Mucosa of gallbladder (tissue), 1 donor: ENCODE results near the gene FXYD2. TPM values are rescaled to one million over a fixed set of nuclear protein-coding genes. Genes with fewer than 3 reads are reported as not detected.

ENCODE experiments used
- DNase-seq: peaks from one replicate; pipeline ENCODE4 v3.0.0-alpha.2; 2020; ENCODE audit warnings: low spot score
- total RNA-seq: library from RNA; stranded (reverse); gene quantifications from one replicate; pipeline ENCODE4 v1.2.1, GENCODE V29; 2021
- donor health status: DM: no; HTN: no; CAD: no.

The FXYD2 gene
- total RNA-seq, 1 donor from 2014 or later: 1,539 TPM

DNA sequence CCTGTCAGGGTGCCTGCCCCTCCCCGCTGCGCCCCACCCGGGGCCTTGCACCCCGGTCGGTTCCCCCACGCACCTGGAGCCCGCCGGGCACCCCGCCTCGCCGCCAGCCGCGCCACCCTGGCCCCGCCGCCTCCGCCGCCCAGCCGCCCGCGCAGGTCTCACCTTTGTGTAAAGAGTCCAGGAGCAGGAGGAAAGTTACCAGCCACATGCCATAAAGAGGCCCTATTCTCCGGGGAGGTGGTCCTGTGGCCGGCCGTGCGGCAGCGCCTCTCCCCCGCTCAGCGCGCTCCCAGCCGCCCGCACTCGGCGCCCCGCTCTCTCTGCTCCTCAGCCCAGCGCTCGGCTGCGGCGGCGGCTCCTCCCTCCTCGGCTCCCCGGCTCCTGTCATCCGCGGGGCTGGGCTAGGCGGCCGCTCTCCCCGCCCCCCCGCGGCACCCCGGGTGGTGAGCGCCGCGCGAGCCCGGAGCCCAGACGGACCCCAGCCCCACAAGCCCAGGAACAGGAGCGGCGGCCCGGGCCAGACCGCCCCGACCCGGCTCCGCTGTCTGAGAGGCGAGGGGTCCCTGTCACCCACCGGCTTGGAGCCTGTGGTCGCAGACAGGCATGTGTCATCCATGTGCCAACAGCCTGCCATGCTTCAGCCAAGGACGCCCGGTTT is 27.5 kb downstream of the FXYD2 start, which contains the start of gene DSCAML1:
DSCAML1 (minus strand) TSS at position 345 of the 658 bp plus-strand sequence; CDS start at position 208, 137 bp downstream.
- DNase-seq: no peak

GRCh38 chr11:117796456-117796871 is 28.1 kb downstream of the FXYD2 start:
- no peak for DNase-seq

DNA sequence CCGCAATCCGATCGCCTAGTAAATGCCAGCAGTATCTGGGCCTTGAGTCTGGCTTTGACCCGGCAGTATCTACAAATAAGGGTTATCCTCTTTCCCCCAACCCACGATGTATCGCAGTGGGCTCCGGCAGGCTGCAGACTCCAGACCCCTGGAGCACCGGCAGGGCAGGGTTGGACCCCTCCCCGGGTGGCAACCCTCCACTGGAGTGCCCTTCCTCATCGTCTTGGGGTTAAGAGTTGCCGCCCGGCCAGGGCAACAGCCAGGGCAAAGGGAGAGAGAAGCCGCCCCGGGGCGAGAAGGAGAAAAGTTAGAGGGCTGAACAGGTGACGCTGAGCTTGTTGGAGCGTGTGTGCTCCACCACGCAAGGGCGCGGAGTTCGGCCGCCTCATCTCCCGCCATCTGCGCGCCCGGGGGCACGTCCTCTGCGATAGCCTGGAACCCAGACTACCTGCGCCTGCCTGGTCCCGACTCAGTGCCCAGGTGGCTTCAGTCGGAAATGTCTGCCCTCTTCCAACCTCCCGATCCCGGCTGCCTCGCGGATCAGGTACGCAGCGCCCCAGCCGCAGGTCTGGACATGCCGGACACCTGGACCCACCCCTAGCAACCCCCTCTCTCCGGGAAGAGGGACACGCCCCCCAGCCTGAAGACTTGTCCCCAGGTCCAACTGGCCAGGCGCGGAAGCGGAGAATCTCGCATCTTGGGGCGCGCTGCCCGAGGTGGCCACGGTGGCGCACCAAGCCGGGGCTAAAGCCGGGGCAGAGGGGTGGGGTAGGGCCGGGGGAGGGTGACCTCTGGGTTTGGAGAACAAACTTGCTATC is 28.7 kb downstream of the FXYD2 start:
- DNase-seq: no peak

DNA sequence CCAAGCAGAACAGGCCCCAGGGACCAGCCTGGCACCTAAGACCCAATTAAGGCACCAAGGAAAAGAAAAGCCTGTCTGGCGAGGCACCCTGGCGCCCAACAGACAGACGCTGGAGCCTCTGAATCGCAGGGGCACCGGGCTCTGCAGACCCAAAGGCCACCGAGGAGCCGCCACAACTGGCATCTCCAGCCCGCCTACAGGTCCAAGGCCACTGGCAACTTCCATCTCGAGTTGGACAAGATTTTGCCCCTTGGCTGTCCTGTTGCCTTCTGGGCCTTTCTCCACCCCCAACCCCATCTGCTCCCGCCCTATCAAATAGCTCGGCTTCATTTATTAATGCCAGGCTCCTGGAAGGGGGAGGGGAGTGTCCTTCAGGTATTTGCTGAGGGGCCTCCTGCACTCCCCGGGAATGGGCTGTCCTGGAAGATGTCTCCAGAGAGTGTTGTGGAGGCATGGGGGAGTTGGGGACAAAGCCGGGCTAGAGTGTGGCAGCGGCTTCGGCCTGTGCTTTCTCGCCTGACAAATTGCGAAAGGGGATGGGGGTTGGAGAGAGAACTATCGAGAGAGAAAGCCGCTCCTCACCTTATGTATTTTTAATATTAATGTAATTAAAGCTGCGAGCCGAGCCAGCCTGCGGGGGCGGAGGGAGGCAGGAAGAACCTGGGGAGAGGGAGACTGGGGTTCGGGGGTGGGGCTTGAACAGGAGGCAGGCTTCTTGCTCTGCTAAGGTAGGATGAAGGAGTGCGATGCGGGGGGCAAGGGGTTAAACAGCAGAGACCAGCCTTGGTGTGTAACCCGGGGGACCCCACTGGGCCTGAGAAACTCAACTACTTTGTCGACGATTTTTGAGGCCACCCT is 29.5 kb downstream of the FXYD2 start:
- no peak for DNase-seq

GRCh38 chr11:117794135-117794534 is 30.4 kb downstream of the FXYD2 start:
- no peak for DNase-seq

GRCh38 chr11:117793583-117793982 is 31.0 kb downstream of the FXYD2 start:
- DNase-seq: no peak

DNA sequence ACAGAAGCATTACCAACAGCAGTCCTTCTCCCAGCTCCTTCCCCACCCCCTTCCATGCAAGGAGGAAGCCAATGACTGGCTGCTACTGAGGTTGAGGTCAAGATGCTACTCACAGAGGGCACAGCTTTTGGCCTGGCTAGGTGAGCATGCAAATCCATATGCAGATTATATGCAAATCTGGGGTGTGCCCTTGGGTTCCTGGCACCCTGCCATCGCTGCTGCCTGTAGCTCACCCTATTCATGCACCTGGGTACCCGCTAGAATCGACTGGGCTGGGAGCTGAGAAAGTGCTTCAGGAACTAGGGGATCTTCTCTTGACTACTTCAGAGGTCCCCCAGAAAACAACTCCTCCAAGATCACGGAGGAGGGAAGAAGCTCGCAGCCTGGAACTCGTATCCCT is 31.6 kb downstream of the FXYD2 start:
- DNase-seq: no peak

GRCh38 chr11:117792241-117792640 is 32.3 kb downstream of the FXYD2 start:
- DNase-seq: no peak

GRCh38 chr11:117790279-117790678 is 34.3 kb downstream of the FXYD2 start:
- no peak for DNase-seq

DNA sequence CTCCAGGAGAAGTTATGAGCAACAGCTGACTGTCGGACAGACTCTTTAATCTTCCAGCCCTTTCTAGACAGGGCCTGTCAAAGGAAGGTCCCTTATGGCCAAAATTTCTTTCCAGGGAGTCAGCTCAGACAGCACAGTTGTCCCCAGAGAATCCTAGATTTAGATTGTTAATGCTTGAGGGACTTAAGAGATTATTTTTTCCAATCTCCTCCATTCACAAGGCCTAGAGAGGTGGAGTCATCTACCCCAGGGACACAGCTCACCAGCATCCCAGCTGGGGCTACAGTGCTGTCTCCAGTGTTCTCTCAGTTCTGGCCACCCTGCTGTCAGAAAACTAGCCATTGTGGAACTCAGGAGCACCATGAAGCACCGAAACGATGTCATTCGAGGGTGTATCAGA is 35.3 kb downstream of the FXYD2 start:
- DNase-seq: no peak

DNA sequence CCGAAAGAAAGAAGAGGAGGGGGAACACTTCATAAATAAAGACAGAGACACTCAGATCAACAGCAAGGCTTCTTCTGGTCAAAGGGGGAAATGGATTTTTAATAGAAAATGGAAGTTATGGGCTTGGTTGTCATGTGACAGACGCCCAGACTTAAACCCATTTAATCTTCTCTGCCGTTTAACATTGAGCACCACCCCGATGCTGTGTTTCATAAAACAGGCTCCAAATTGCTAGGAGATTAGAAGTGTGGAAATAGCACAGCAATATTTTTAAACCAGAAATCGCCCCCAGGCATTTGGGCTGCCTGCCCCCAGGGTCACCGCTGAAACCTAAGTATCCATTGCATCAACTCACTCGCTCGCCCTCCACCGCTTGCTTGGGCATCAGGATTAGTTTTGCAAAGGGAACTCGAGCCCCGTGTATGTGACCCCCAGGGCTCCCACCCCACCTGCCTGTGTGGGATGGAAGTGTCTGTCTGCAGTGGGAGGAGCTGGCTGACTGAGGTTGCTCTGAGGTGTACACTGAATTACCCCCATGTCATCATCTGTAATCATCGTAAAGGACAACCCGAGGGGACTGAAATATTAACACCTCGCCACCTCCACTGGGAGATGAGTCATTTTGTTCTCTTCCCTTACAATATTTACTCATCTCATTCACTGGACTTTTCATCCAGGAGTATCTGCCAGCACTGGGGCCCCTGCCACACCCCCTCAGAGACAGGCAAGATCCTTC is 38.2 kb downstream of the FXYD2 start:
- no peak for DNase-seq

GRCh38 chr11:117782101-117782500 is 42.4 kb downstream of the FXYD2 start:
- DNase-seq: no peak

DNA sequence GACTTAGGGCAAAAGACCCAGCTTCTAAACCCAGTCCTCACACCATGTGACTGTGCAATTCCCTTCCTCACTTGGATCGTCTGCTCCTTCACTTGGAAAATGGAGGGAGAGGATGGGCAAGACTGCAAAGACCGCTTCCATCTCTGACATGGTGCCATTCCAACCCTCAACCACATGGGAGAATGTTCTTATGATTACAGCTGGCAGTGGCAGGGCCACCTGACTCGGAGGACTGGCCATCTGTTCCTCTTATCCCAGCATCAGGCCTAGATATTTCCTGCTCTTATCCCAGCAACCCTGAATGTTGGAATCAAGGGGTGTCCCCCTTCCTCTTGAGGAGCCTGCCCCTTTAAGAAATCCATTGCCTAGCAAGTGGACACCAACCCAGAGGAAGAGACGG is 42.9 kb downstream of the FXYD2 start:
- no peak for DNase-seq

DNA sequence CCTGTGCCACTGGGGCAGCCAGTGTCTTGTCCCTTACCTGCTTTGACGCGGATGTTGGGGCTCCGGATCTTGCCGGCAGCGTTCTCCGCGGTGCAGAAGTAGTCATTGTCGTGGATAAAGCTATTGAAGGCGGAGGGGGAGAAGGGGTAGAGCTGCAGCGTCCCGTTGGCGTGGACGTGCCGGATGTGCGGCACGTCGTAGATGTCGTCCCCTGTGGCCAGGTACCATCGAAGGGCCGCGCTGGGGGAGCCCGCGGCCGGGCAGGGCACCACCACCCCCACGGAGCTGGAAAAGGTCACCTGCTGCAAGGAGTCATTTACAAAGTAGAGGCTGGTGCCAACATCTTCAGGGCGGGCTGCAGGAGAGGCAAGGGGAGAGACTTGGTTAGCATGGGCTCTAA is 44.1 kb downstream of the FXYD2 start:
- no peak for DNase-seq

- no peak for DNase-seq
These were observed 50.0 kb downstream of the FXYD2 start for GRCh38 chr11:117774553-117774952.

DNA sequence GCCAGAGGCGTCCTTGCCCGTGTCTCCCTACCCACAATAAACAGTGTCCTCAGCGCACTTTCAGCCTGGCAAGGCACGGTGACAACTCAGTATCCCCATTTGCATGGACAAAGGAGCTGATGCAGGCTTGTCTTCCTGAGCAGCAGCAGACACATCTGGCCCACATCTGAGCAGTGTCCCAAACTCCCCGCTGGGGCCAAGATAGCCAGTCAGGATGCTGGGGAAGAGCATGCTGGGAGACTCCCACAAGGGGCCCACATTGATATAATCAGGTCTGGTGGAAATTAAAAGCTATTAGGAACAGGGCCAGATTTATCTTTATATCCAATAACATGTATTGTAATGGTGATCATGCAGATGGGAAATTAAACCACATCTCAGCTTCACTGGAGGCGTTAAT is 52.2 kb downstream of the FXYD2 start:
- no peak for DNase-seq

DNA sequence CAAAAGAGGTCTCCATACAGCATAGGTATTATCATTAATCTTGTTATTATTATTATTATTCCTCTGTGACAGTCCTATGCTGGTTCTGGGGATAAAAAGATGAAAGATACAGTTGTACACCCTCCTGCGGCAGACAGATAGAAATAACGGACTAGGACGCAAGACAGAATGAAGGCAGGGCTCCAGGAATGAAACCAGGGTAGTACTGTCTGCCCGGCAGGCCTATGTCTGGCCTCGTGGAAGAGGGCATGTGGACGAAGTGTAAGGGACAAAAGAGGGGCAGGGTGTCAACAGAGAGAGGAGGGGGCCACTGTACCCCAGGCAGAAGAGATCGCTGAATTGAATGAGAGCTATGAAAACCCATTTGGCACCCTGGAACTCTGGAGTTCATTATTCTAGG is 52.7 kb downstream of the FXYD2 start:
- no peak for DNase-seq

GRCh38 chr11:117771197-117771596 is 53.3 kb downstream of the FXYD2 start:
- no peak for DNase-seq

GRCh38 chr11:117770061-117770460 is 54.5 kb downstream of the FXYD2 start:
- DNase-seq: no peak
